ENCODE data around the gene USP54. TPM values are rescaled to one million over a fixed set of nuclear protein-coding genes. Genes with fewer than 3 reads are reported as not detected.
"Not testable (repeated sequence)": the region's sequence is repeated elsewhere in the genome, so short reads cannot be mapped to it uniquely, and the experiment has no call there.

USP54 gene
- total RNA-seq, 5 donors from 2014 or later (not counting 1 experiment from before 2014, with no cell fraction given) = 4.2 to 6.6 (median 5.5) TPM

- Mint-ChIP-seq H3K4me3 (no peak overlapping the region), H3K27ac (no peak overlapping the region), H3K9me3 (no peaks in the 10 kb centered on the region), H3K4me1 (peaks cover 0 to 6% (median 3%) of the 10 kb centered on the region in 3 donors), H3K27me3 (no peaks in the 10 kb centered on the region), H3K36me3 (peaks cover 8% of the 10 kb centered on the region)
- H3K4me1 ChIP-seq (ENCODE audit: control insufficient read depth in 1 of 2, extremely low read depth in 1 of 2, insufficient read depth in 2 of 2, low read length in 2 of 2) = no peaks in the 10 kb centered on the region
- no peak overlapping the region for H3K4me3 ChIP-seq (ENCODE audit: control insufficient read depth in 1 of 2, extremely low read depth in 1 of 2, low read length in 1 of 2)
- CTCF ChIA-PET = interaction anchor here in 1 of 2 donors (1.1 kb wide), 1 partner anchor 55 kb away, joined by 3 read pairs; no protein-coding TSS in a partner anchor
- POLR2A ChIA-PET = no interaction called here
- no peaks in the 10 kb centered on the region for H3K9me3 ChIP-seq
- DNase-seq = no peak
- no peak overlapping the region for H3K27ac ChIP-seq (ENCODE audit: low read length)
- no peak for ATAC-seq (replicated peaks in 1 of 4)
- no CpG with 5 or more reads among the region's 2 CpGs for WGBS (ENCODE audit: insufficient coverage)
- no peaks in the 10 kb centered on the region for H3K36me3 ChIP-seq (ENCODE audit: control insufficient read depth in 2 of 2, extremely low read depth in 1 of 2, insufficient read depth in 1 of 2, low read length in 1 of 2)
- H3K27me3 ChIP-seq (replicated peaks in 1 of 2; ENCODE audit: control insufficient read depth in 2 of 2, extremely low read depth in 1 of 2, insufficient read depth in 2 of 2, low read length in 1 of 2) = no peaks in the 10 kb centered on the region
Measured at GRCh38 chr10:73584737-73585136, 6.4 kb downstream of the USP54 start.

DNA sequence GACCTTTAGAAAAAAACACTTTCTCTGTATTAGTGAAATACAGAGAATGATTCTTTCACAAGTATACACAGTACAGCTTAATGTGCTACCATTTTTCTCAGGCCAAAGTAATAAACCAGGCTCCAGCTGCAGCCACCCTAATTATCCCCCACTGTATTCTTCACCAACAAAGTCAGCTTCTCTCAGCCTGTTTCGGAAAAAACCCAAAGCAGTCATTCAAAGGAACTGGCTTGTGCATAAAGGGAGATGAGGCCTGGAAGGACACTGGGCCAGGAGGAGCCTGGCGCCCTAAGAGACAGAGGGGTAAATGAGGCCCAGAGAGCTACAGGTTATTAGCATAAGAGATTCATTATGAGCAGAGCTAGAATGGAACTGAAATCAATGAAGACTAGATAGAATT lies 9.2 kb downstream of the USP54 start:
- Mint-ChIP-seq H3K4me3 (no peak overlapping the region), H3K9me3 (no peaks in the 10 kb centered on the region), H3K27me3 (no peaks in the 10 kb centered on the region), H3K27ac (no peak overlapping the region), H3K4me1 (no peaks in the 10 kb centered on the region), H3K36me3 (peaks cover 8% of the 10 kb centered on the region)
- H3K36me3 ChIP-seq (ENCODE audit: control insufficient read depth in 2 of 2, extremely low read depth in 1 of 2, insufficient read depth in 1 of 2, low read length in 1 of 2) = no peaks in the 10 kb centered on the region
- POLR2A ChIA-PET = interaction anchor here in 1 of 2 donors (0.6 to 0.7 kb wide), 2 partner anchors 19 to 1442 kb away, joined by 3 to 4 read pairs; no protein-coding TSS in a partner anchor
- no peak overlapping the region for H3K27ac ChIP-seq (ENCODE audit: low read length)
- H3K4me1 ChIP-seq (ENCODE audit: control insufficient read depth in 1 of 2, extremely low read depth in 1 of 2, insufficient read depth in 2 of 2, low read length in 2 of 2) = no peaks in the 10 kb centered on the region
- H3K27me3 ChIP-seq (replicated peaks in 1 of 2; ENCODE audit: control insufficient read depth in 2 of 2, extremely low read depth in 1 of 2, insufficient read depth in 2 of 2, low read length in 1 of 2) = no peaks in the 10 kb centered on the region
- DNase-seq (no peak), ATAC-seq (replicated peaks in 1 of 4) (no peak)
- 100% methylated on average over 1 of the region's 2 CpGs for WGBS (ENCODE audit: insufficient coverage)
- no peak overlapping the region for H3K4me3 ChIP-seq (ENCODE audit: control insufficient read depth in 1 of 2, extremely low read depth in 1 of 2, low read length in 1 of 2)
- H3K9me3 ChIP-seq = no peaks in the 10 kb centered on the region
- CTCF ChIA-PET = no interaction called here

DNA sequence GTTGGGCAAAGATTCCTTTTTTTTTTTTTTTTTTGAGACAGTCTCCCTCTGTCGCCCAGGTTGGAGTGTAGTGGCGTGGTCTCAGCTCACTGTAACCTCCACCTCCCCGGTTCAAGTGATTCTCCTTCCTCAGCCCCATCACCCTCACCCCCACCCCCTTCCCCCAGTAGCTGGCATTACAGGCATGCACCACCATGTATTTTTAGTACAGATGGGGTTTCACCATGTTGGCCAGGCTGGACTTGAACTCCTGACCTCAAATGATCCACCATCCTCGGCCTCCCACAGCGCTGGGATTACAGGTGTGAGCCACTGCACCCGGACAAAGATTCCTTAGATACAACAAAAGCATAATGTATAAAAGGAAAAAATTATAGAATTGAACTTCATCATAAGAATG lies 12.2 kb downstream of the USP54 start:
- not testable (repeated sequence) for ATAC-seq (replicated peaks in 1 of 4)

DNA sequence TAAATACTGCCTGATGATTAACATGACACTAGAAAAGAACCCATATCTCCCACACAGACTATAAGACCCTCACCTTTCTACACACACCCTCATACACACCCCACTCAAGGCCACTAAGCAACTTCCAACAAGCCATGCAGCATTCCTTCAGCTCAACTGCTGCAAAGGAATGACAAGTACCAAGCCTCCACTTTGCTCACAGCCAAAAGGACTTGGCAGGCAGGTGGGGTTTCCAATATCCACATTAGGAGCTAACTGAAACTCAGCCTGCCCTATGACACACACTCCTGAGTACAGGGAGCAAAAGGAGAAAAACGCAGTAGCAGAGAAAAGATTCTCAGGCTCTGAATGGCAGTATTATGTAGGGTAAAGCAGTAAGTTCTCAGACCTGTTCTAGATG lies 13.4 kb downstream of the USP54 start:
- Histone ChIP-seq H3K9me3 (no peaks in the 10 kb centered on the region), H3K4me1 (ENCODE audit: control insufficient read depth in 1 of 2, extremely low read depth in 1 of 2, insufficient read depth in 2 of 2, low read length in 2 of 2) (no peaks in the 10 kb centered on the region), H3K27me3 (replicated peaks in 1 of 2; ENCODE audit: control insufficient read depth in 2 of 2, extremely low read depth in 1 of 2, insufficient read depth in 2 of 2, low read length in 1 of 2) (no peaks in the 10 kb centered on the region), H3K4me3 (ENCODE audit: control insufficient read depth in 1 of 2, extremely low read depth in 1 of 2, low read length in 1 of 2) (no peak overlapping the region), H3K27ac (ENCODE audit: low read length) (no peak overlapping the region), H3K36me3 (ENCODE audit: control insufficient read depth in 2 of 2, extremely low read depth in 1 of 2, insufficient read depth in 1 of 2, low read length in 1 of 2) (no peaks in the 10 kb centered on the region)
- ATAC-seq (replicated peaks in 1 of 4) (no peak), DNase-seq (no peak)
- Mint-ChIP-seq H3K27me3 (no peaks in the 10 kb centered on the region), H3K9me3 (no peaks in the 10 kb centered on the region), H3K27ac (no peak overlapping the region), H3K4me3 (no peak overlapping the region), H3K36me3 (peaks cover 6% of the 10 kb centered on the region), H3K4me1 (no peaks in the 10 kb centered on the region)
- no CpG with 5 or more reads among the region's 1 CpG for WGBS (ENCODE audit: insufficient coverage)
- ChIA-PET CTCF (no interaction called here), POLR2A (no interaction called here)

More for the DNA sequence above, 12.2 kb downstream of the USP54 start:
- H3K9me3 ChIP-seq; H3K4me1 ChIP-seq (ENCODE audit: control insufficient read depth in 1 of 2, extremely low read depth in 1 of 2, insufficient read depth in 2 of 2, low read length in 2 of 2); H3K27me3 Mint-ChIP-seq; H3K4me3 ChIP-seq (ENCODE audit: control insufficient read depth in 1 of 2, extremely low read depth in 1 of 2, low read length in 1 of 2); DNase-seq; H3K27me3 ChIP-seq (replicated peaks in 1 of 2; ENCODE audit: control insufficient read depth in 2 of 2, extremely low read depth in 1 of 2, insufficient read depth in 2 of 2, low read length in 1 of 2); H3K4me3 Mint-ChIP-seq; CTCF ChIA-PET; H3K27ac Mint-ChIP-seq; H3K36me3 ChIP-seq (ENCODE audit: control insufficient read depth in 2 of 2, extremely low read depth in 1 of 2, insufficient read depth in 1 of 2, low read length in 1 of 2); H3K4me1 Mint-ChIP-seq; H3K36me3 Mint-ChIP-seq; H3K9me3 Mint-ChIP-seq; H3K27ac ChIP-seq (ENCODE audit: low read length): not testable (repeated sequence)
- WGBS (ENCODE audit: insufficient coverage) = no CpG with 5 or more reads among the region's 6 CpGs
- POLR2A ChIA-PET = interaction anchor here in 1 of 2 donors (0.6 kb wide), 1 partner anchor 23 kb away, joined by 8 read pairs; no protein-coding TSS in a partner anchor

GRCh38 chr10:73576890-73577591 lies 14.1 kb downstream of the USP54 start:
- no peak for ATAC-seq (replicated peaks in 1 of 4)
- H3K27ac Mint-ChIP-seq = no peak overlapping the region
- H3K27me3 ChIP-seq (replicated peaks in 1 of 2; ENCODE audit: control insufficient read depth in 2 of 2, extremely low read depth in 1 of 2, insufficient read depth in 2 of 2, low read length in 1 of 2) = no peaks in the 10 kb centered on the region
- no peaks in the 10 kb centered on the region for H3K27me3 Mint-ChIP-seq
- no peaks in the 10 kb centered on the region for H3K4me1 ChIP-seq (ENCODE audit: control insufficient read depth in 1 of 2, extremely low read depth in 1 of 2, insufficient read depth in 2 of 2, low read length in 2 of 2)
- peaks cover 6% of the 10 kb centered on the region for H3K36me3 Mint-ChIP-seq
- no peak overlapping the region for H3K4me3 ChIP-seq (ENCODE audit: control insufficient read depth in 1 of 2, extremely low read depth in 1 of 2, low read length in 1 of 2)
- H3K4me3 Mint-ChIP-seq = no peak overlapping the region
- ChIA-PET CTCF (no interaction called here), POLR2A (interaction anchor here (0.7 kb wide), 3 partner anchors 20 to 150 kb away, joined by 3 to 4 read pairs (median 3); no protein-coding TSS in a partner anchor)
- no peaks in the 10 kb centered on the region for H3K36me3 ChIP-seq (ENCODE audit: control insufficient read depth in 2 of 2, extremely low read depth in 1 of 2, insufficient read depth in 1 of 2, low read length in 1 of 2)
- H3K4me1 Mint-ChIP-seq = no peaks in the 10 kb centered on the region
- H3K27ac ChIP-seq (ENCODE audit: low read length) = no peak overlapping the region
- DNase-seq = no peak
- no peaks in the 10 kb centered on the region for H3K9me3 ChIP-seq
- no peaks in the 10 kb centered on the region for H3K9me3 Mint-ChIP-seq
- no CpG with 5 or more reads among the region's 3 CpGs for WGBS (ENCODE audit: insufficient coverage)

- no peaks in the 10 kb centered on the region for H3K4me1 Mint-ChIP-seq
- ChIA-PET CTCF (no interaction called here), POLR2A (interaction anchor here (0.7 kb wide), 2 partner anchors 22 to 149 kb away, joined by 3 to 4 read pairs; no protein-coding TSS in a partner anchor)
- Histone ChIP-seq H3K4me3 (ENCODE audit: control insufficient read depth in 1 of 2, extremely low read depth in 1 of 2, low read length in 1 of 2) (no peak overlapping the region), H3K27ac (ENCODE audit: low read length) (no peak overlapping the region), H3K36me3 (ENCODE audit: control insufficient read depth in 2 of 2, extremely low read depth in 1 of 2, insufficient read depth in 1 of 2, low read length in 1 of 2) (no peaks in the 10 kb centered on the region), H3K9me3 (no peaks in the 10 kb centered on the region), H3K27me3 (replicated peaks in 1 of 2; ENCODE audit: control insufficient read depth in 2 of 2, extremely low read depth in 1 of 2, insufficient read depth in 2 of 2, low read length in 1 of 2) (no peaks in the 10 kb centered on the region), H3K4me1 (ENCODE audit: control insufficient read depth in 1 of 2, extremely low read depth in 1 of 2, insufficient read depth in 2 of 2, low read length in 2 of 2) (no peaks in the 10 kb centered on the region)
- DNase-seq (no peak), ATAC-seq (replicated peaks in 1 of 4) (no peak)
- no peak overlapping the region for H3K27ac Mint-ChIP-seq
- H3K4me3 Mint-ChIP-seq = no peak overlapping the region
- peaks cover 6% of the 10 kb centered on the region for H3K36me3 Mint-ChIP-seq
- 60% methylated on average over 1 of the region's 4 CpGs for WGBS (ENCODE audit: insufficient coverage)
- H3K9me3 Mint-ChIP-seq = no peaks in the 10 kb centered on the region
- H3K27me3 Mint-ChIP-seq = no peaks in the 10 kb centered on the region
Measured at GRCh38 chr10:73576178-73576889, 14.8 kb downstream of the USP54 start.

All from T-cell (primary cell).